HEK293T (cell line): Measurements from ENCODE around the gene TMEM171.

Experiments used
- CTCF ChIA-PET: fragments of 350-600 bp; formaldehyde crosslinking; extraction: SDS; loops from one replicate; lab custom pipeline; 2021; ENCODE audit warnings: antibody characterized with exemption, inconsistent platforms; lab: Yijun Ruan, JAX
- POLR2A ChIA-PET: fragments of 350-600 bp; formaldehyde crosslinking; extraction: SDS; loops from one replicate; lab custom pipeline; 2020; ENCODE audit warnings: antibody characterized with exemption, inconsistent platforms; lab: Yijun Ruan, JAX
- DNase-seq: peaks from one replicate; pipeline ENCODE4 v3.0.0; 2012; ENCODE audit warnings: mixed read lengths; ENCODE audit errors: extremely low spot score
- ARNT ChIP-seq: fragments of 450-650 bp; IDR thresholded peaks from 2 replicates; pipeline ENCODE4 v1.6.1; 2017; ENCODE audit warnings: mild to moderate bottlenecking
- BHLHE40 ChIP-seq: fragments of 450-650 bp; IDR thresholded peaks from 2 replicates; pipeline ENCODE4 v1.6.1; 2016; ENCODE audit warnings: mild to moderate bottlenecking, moderate library complexity, borderline replicate concordance
- CTBP1 ChIP-seq: fragments of 450-650 bp; IDR thresholded peaks from 2 replicates; pipeline ENCODE4 v1.6.1; 2016; ENCODE audit warnings: borderline replicate concordance
- ELF4 ChIP-seq: fragments of 450-650 bp; IDR thresholded peaks from 2 replicates; pipeline ENCODE4 v1.6.1; 2017; ENCODE audit warnings: antibody characterized with exemption
- FOXA1 ChIP-seq: fragments of 450-650 bp; IDR thresholded peaks from 2 replicates; pipeline ENCODE4 v1.6.1; 2016; ENCODE audit warnings: mild to moderate bottlenecking
- FOXK2 ChIP-seq: fragments of 450-650 bp; IDR thresholded peaks from 2 replicates; pipeline ENCODE4 v1.6.1; 2016; ENCODE audit warnings: mild to moderate bottlenecking
- FOXM1 ChIP-seq: fragments of 450-650 bp; IDR thresholded peaks from 2 replicates; pipeline ENCODE4 v1.6.1; 2017; ENCODE audit warnings: mild to moderate bottlenecking, borderline replicate concordance
- HDGF ChIP-seq: fragments of 450-650 bp; IDR thresholded peaks from 2 replicates; pipeline ENCODE4 v1.6.1; 2017; ENCODE audit warnings: antibody characterized with exemption, borderline replicate concordance
- L3MBTL2 ChIP-seq: fragments of 450-650 bp; conservative IDR thresholded peaks from 2 replicates; pipeline ENCODE4 v1.6.1; 2016; ENCODE audit warnings: mild to moderate bottlenecking
- LEF1 ChIP-seq: fragments of 450-650 bp; IDR thresholded peaks from 2 replicates; pipeline ENCODE4 v1.6.1; 2017; ENCODE audit warnings: mild to moderate bottlenecking, borderline replicate concordance
- NFRKB ChIP-seq: fragments of 450-650 bp; IDR thresholded peaks from 2 replicates; pipeline ENCODE4 v1.6.1; 2016; ENCODE audit warnings: mild to moderate bottlenecking, moderate library complexity
- PKNOX1 ChIP-seq: fragments of 450-650 bp; IDR thresholded peaks from 2 replicates; pipeline ENCODE4 v1.6.1; 2016
- SP1 ChIP-seq: fragments of 450-650 bp; IDR thresholded peaks from 2 replicates; pipeline ENCODE4 v1.6.1; 2017
- SUZ12 ChIP-seq: fragments of 450-650 bp; IDR thresholded peaks from 2 replicates; pipeline ENCODE4 v1.6.1; 2016; ENCODE audit warnings: mild to moderate bottlenecking
- TARDBP ChIP-seq: fragments of 450-650 bp; IDR thresholded peaks from 2 replicates; pipeline ENCODE4 v1.6.1; 2016
- ZNF384 ChIP-seq: fragments of 450-650 bp; IDR thresholded peaks from 2 replicates; pipeline ENCODE4 v1.6.1; 2016

The TMEM171 gene

GRCh38 chr5:73172951-73173350, 52.6 kb downstream of the TMEM171 start, which contains the start of gene TMEM174:
Gene TMEM174 (plus strand): TSS chr5:73173193. CDS start chr5:73173244, 51 bp downstream.
- DNase-seq, result no peak
- ChIA-PET POLR2A (no interaction called here), CTCF (interaction anchor here (0.6 kb wide), 1 partner anchor 70 kb away, joined by 4 read pairs; no protein-coding TSS in a partner anchor)
- TF ChIP-seq ARNT, result no peak
- no peak for TF ChIP-seq HDGF
- no peak for TF ChIP-seq NFRKB
- no peak for TF ChIP-seq FOXM1
- no peak for TF ChIP-seq TARDBP
- TF ChIP-seq SP1, result no peak
- no peak for TF ChIP-seq BHLHE40
- TF ChIP-seq L3MBTL2, result no peak
- TF ChIP-seq ELF4, result no peak
- no peak for TF ChIP-seq LEF1
- TF ChIP-seq SUZ12, result no peak
- no peak for TF ChIP-seq FOXA1
- no peak for TF ChIP-seq CTBP1
- no peak for TF ChIP-seq ZNF384
- TF ChIP-seq PKNOX1, result no peak
- TF ChIP-seq FOXK2, result no peak

- no peak for DNase-seq
- TF ChIP-seq ARNT (no peak), CTBP1 (no peak), SUZ12 (no peak), FOXA1 (no peak), SP1 (no peak), ZNF384 (no peak), NFRKB (no peak), LEF1 (no peak), HDGF (no peak), PKNOX1 (no peak), BHLHE40 (no peak), FOXM1 (no peak)
- ChIA-PET POLR2A (no interaction called here), CTCF (no interaction called here)
Observed at GRCh38 chr5:73174100-73174815, 53.9 kb downstream of the TMEM171 start.

GRCh38 chr5:73176250-73176649, 55.9 kb downstream of the TMEM171 start:
- TF ChIP-seq FOXK2 (no peak), ZNF384 (no peak), ARNT (no peak), L3MBTL2 (no peak), FOXM1 (no peak), BHLHE40 (no peak), SUZ12 (no peak), LEF1 (no peak), SP1 (no peak), TARDBP (no peak), CTBP1 (no peak), NFRKB (no peak)
- DNase-seq, result no peak
- CTCF ChIA-PET, result no interaction called here
- POLR2A ChIA-PET, result no interaction called here

- CTCF ChIA-PET, result interaction anchor here (1.5 kb wide), 1 partner anchor 8 kb away, joined by 5 read pairs; no protein-coding TSS in a partner anchor
Observed at GRCh38 chr5:73178265-73178664, 57.9 kb downstream of the TMEM171 start.

GRCh38 chr5:73179730-73180129, 59.4 kb downstream of the TMEM171 start:
- no peak for DNase-seq
- CTCF ChIA-PET, result interaction anchor here (1.5 kb wide), 1 partner anchor 10 kb away, joined by 5 read pairs; no protein-coding TSS in a partner anchor
- POLR2A ChIA-PET, result no interaction called here
- TF ChIP-seq HDGF (no peak), ZNF384 (no peak), FOXA1 (no peak), CTBP1 (no peak), NFRKB (no peak), FOXK2 (no peak), TARDBP (no peak), SP1 (no peak), PKNOX1 (no peak), L3MBTL2 (no peak), BHLHE40 (no peak), FOXM1 (no peak), ELF4 (no peak), LEF1 (no peak), ARNT (no peak)

More at GRCh38 chr5:73178265-73178664, 57.9 kb downstream of the TMEM171 start:
- TF ChIP-seq SP1 (no peak), CTBP1 (no peak), FOXM1 (no peak), BHLHE40 (no peak), ELF4 (no peak), FOXA1 (no peak), SUZ12 (no peak), NFRKB (no peak), L3MBTL2 (no peak), FOXK2 (no peak), TARDBP (no peak), LEF1 (no peak), PKNOX1 (no peak), HDGF (no peak), ZNF384 (no peak), ARNT (no peak)
- no peak for DNase-seq
- POLR2A ChIA-PET, result no interaction called here
